ENCODE measurements around the gene LRP5. TPM values are rescaled to one million over a fixed set of nuclear protein-coding genes. Genes with fewer than 3 reads are reported as not detected.
"Not testable (repeated sequence)": the region's sequence is repeated elsewhere in the genome, so short reads cannot be mapped to it uniquely, and the experiment has no call there.

Gene LRP5
- total RNA-seq, 1 donor from 2014 or later, result 17.4 TPM

DNA sequence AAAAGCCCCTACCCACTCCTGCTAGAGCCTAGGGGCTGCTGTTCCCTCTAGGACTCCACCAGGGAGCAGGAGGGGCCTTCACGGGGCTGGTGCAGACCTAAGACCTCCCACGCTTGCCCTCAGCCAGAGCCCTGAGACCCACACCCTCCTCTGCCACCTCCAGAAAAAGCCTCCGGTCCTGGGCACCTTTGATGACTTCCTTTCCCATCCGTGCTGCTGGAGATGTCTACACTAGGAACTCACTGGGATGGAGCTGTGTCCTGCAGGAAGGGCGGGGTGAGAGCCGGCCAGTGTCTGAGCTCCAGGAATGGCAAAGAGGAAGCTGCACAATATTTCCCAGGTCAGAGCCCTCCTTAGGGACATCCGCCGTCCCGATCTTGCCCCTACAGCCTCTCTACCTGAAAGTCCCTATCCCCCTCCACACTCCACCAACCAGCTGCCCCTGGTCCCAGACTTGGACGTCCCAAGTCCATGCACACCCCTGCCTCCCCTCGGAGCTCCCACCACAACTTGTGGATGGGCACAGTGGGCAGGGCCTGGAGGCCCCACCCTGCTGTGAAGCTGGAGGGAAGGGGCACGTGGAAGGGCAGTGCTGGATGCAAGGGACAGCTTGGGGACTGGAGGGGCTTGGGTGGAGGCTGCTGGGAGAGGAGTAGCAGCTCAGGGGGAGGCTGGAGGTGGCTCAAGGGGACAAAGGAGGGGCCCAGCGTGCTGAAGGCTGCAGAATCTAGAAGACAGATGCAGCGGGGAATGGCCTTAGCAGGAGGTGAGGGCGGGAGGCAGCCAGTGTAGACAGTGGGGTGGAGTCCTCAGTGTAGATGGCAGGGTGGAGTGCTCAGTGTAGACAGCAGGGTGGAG is 13.5 kb upstream of the LRP5 start:
- Mint-ChIP-seq H3K27me3 (ENCODE audit: unreplicated experiment) (no peaks in the 10 kb centered on the region), H3K9me3 (ENCODE audit: unreplicated experiment) (peaks cover 2% of the 10 kb centered on the region), H3K4me3 (ENCODE audit: unreplicated experiment) (no peak overlapping the region), H3K36me3 (ENCODE audit: unreplicated experiment) (no peaks in the 10 kb centered on the region), H3K27ac (ENCODE audit: unreplicated experiment) (no peak overlapping the region), H3K4me1 (ENCODE audit: low read depth, unreplicated experiment) (no peaks in the 10 kb centered on the region)
- TF ChIP-seq, protein P1, sequence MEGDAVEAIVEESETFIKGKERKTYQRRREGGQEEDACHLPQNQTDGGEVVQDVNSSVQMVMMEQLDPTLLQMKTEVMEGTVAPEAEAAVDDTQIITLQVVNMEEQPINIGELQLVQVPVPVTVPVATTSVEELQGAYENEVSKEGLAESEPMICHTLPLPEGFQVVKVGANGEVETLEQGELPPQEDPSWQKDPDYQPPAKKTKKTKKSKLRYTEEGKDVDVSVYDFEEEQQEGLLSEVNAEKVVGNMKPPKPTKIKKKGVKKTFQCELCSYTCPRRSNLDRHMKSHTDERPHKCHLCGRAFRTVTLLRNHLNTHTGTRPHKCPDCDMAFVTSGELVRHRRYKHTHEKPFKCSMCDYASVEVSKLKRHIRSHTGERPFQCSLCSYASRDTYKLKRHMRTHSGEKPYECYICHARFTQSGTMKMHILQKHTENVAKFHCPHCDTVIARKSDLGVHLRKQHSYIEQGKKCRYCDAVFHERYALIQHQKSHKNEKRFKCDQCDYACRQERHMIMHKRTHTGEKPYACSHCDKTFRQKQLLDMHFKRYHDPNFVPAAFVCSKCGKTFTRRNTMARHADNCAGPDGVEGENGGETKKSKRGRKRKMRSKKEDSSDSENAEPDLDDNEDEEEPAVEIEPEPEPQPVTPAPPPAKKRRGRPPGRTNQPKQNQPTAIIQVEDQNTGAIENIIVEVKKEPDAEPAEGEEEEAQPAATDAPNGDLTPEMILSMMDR (IDR thresholded peaks at IDR 0.05; ENCODE audit: partially characterized antibody, unreplicated experiment), result no peak
- DNase-seq, result no peak

DNA sequence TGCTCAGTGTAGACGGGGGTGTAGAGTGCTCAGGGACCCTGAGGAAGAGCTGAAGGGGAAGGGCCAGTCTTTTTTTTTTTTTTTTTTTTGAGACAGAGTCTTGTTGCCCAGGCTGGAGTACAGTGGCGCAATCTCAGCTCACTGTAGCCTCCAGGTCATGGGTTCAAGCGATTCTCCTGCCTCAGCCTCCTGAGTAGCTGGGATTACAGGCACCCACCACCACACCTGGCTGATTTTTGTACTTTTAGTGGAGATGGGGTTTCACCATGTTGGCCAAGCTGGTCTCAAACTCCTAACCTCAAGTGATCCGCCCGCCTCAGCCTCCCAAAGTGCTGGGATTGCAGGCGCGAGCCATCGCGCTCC is 12.9 kb upstream of the LRP5 start:
- not testable (repeated sequence) for H3K27me3 Mint-ChIP-seq (ENCODE audit: unreplicated experiment); H3K36me3 Mint-ChIP-seq (ENCODE audit: unreplicated experiment); H3K27ac Mint-ChIP-seq (ENCODE audit: unreplicated experiment); H3K9me3 Mint-ChIP-seq (ENCODE audit: unreplicated experiment); DNase-seq; H3K4me3 Mint-ChIP-seq (ENCODE audit: unreplicated experiment); H3K4me1 Mint-ChIP-seq (ENCODE audit: low read depth, unreplicated experiment)

DNA sequence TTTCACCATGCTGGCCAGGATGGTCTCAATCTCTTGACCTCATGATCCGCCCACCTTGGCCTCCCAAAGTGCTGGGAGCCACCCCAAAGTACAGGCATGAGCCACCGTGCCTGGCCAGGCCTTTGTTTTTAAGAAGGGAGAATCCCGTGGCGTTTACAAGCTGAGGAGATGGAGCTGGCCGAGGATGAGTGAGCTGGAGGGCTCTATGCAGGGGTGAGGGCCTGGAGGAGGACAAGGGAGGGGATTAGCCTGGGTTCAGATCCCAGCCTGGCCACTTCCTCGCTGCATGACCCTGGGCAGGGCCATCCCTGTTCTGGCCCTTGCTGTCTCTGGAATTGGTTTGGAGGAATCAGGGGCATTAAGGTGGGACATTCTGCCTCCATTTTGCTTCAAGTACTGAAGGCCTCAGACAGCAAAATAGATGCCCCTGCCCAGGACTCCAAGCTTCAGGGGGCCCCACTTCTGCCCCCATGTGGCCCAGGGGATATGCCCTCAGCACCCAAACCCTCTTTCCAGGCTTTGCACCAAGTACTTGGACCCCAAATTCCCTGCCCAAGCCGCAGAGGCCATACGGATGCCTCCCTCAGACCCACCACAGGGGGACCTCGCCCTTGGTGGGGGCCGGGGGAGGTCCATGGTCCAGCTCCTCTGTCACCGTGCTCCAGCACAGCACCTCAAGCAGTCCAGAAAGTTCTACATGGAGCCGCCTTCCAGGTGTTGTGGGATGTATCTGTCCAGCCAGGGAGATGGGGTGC is 12.1 kb upstream of the LRP5 start:
- Mint-ChIP-seq H3K4me1 (ENCODE audit: low read depth, unreplicated experiment) (no peaks in the 10 kb centered on the region), H3K27me3 (ENCODE audit: unreplicated experiment) (no peaks in the 10 kb centered on the region), H3K27ac (ENCODE audit: unreplicated experiment) (no peak overlapping the region), H3K9me3 (ENCODE audit: unreplicated experiment) (peaks cover 2% of the 10 kb centered on the region), H3K36me3 (ENCODE audit: unreplicated experiment) (no peaks in the 10 kb centered on the region), H3K4me3 (ENCODE audit: unreplicated experiment) (no peak overlapping the region)
- no peak for DNase-seq
- TF ChIP-seq, protein P1 (IDR thresholded peaks at IDR 0.05; ENCODE audit: partially characterized antibody, unreplicated experiment), result no peak

DNA sequence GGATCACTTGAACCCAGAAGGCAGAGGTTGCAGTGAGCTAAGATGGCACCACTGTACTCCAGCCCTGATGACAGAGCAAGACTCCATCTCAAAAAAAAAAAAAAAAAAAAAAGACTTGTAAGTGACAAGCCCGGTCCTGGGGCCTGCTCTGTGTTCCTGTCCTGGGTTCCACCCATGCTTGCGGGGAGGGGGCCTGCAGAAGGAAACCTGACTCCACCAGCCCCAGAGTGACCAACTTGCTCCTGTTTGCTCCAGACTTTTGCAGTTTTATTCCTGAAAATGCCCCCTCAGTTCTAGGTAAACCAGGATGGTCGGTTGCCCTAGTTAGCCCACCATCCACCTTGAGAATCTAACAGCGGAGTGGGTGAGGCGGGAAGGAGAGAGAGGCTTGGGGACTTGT is 10.1 kb upstream of the LRP5 start:
- no peak overlapping the region for H3K27ac Mint-ChIP-seq (ENCODE audit: unreplicated experiment)
- no peak for DNase-seq
- no peaks in the 10 kb centered on the region for H3K36me3 Mint-ChIP-seq (ENCODE audit: unreplicated experiment)
- H3K4me1 Mint-ChIP-seq (ENCODE audit: low read depth, unreplicated experiment), result no peaks in the 10 kb centered on the region
- H3K9me3 Mint-ChIP-seq (ENCODE audit: unreplicated experiment), result peaks cover 3% of the 10 kb centered on the region
- TF ChIP-seq, protein P1 (IDR thresholded peaks at IDR 0.05; ENCODE audit: partially characterized antibody, unreplicated experiment), result no peak
- H3K27me3 Mint-ChIP-seq (ENCODE audit: unreplicated experiment), result no peaks in the 10 kb centered on the region
- H3K4me3 Mint-ChIP-seq (ENCODE audit: unreplicated experiment), result no peak overlapping the region

DNA sequence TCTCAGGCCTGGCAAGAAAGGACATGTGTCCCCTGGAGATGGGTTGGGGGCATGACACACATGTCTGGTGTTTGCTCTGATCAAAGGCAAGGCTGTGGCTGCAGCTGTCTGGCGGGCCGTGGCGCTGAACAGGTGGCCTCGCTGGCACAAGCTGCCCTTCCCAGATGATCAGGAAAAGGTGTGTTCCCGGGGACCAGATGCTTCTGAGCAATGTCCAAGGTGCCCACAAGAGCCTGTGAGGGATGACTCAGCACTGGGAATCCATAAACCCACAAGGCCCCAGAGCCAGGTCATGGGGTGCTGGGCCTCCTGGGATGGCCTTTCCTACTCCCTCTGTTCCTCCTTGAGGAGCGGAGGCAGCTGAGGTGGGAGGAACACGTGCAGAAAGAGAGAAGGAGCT is 9.7 kb upstream of the LRP5 start:
- H3K27ac Mint-ChIP-seq (ENCODE audit: unreplicated experiment), result no peak overlapping the region
- H3K27me3 Mint-ChIP-seq (ENCODE audit: unreplicated experiment), result no peaks in the 10 kb centered on the region
- H3K4me1 Mint-ChIP-seq (ENCODE audit: low read depth, unreplicated experiment), result no peaks in the 10 kb centered on the region
- H3K4me3 Mint-ChIP-seq (ENCODE audit: unreplicated experiment), result no peak overlapping the region
- no peaks in the 10 kb centered on the region for H3K36me3 Mint-ChIP-seq (ENCODE audit: unreplicated experiment)
- DNase-seq, result no peak
- H3K9me3 Mint-ChIP-seq (ENCODE audit: unreplicated experiment), result peaks cover 3% of the 10 kb centered on the region
- TF ChIP-seq, protein P1 (IDR thresholded peaks at IDR 0.05; ENCODE audit: partially characterized antibody, unreplicated experiment), result no peak
